H9 (cell line): ENCODE measurements around the gene ARHGEF10L. TPM values are rescaled to one million over a fixed set of nuclear protein-coding genes. Genes with fewer than 3 reads are reported as not detected.

Experiments
- DNase-seq: peaks from one replicate; pipeline ENCODE4 v3.0.0-alpha.2; 2017
- H2AFZ ChIP-seq: one replicate; pipeline ENCODE4 v1.6.1; 2013; ENCODE audit warnings: mild to moderate bottlenecking, low read length, control low read depth, moderate library complexity
- H2AK5ac ChIP-seq: 2 replicates; pipeline ENCODE4 v1.6.1; 2013; ENCODE audit warnings: low read length, control low read depth, mixed read lengths; ENCODE audit not compliant: insufficient read length
- H2BK120ac ChIP-seq: one replicate; pipeline ENCODE4 v1.6.1; 2013; ENCODE audit warnings: low read depth, mild to moderate bottlenecking, low read length, control low read depth, inconsistent platforms; ENCODE audit not compliant: poor library complexity, severe bottlenecking
- H2BK12ac ChIP-seq: 2 replicates; pipeline ENCODE4 v1.6.1; 2013; ENCODE audit warnings: low read length, control low read depth, mixed read lengths, low read depth; ENCODE audit not compliant: insufficient read length
- H2BK15ac ChIP-seq: 2 replicates; pipeline ENCODE4 v1.6.1; 2013; ENCODE audit warnings: low read depth, low read length, control low read depth
- H2BK20ac ChIP-seq: one replicate; pipeline ENCODE4 v1.6.1; 2013; ENCODE audit warnings: low read depth, mild to moderate bottlenecking, low read length, control low read depth, inconsistent platforms; ENCODE audit not compliant: poor library complexity, severe bottlenecking
- H2BK5ac ChIP-seq: 2 replicates; pipeline ENCODE4 v1.6.1; 2013; ENCODE audit warnings: low read length, control low read depth, mixed read lengths; ENCODE audit not compliant: insufficient read length
- H3K14ac ChIP-seq: 2 replicates; pipeline ENCODE4 v1.6.1; 2013; ENCODE audit warnings: low read length, control low read depth; ENCODE audit not compliant: insufficient read depth
- H3K18ac ChIP-seq: 2 replicates; pipeline ENCODE4 v1.6.1; 2013; ENCODE audit warnings: low read depth, mild to moderate bottlenecking, mixed read lengths, low read length, control low read depth; ENCODE audit not compliant: insufficient read length
- H3K23ac ChIP-seq: 2 replicates; pipeline ENCODE4 v1.6.1; 2013; ENCODE audit warnings: low read length, control low read depth, mixed read lengths, low read depth; ENCODE audit not compliant: insufficient read length
- H3K23me2 ChIP-seq: 2 replicates; pipeline ENCODE4 v1.6.1; 2013; ENCODE audit warnings: low read depth, mild to moderate bottlenecking, mixed read lengths, low read length, control low read depth; ENCODE audit not compliant: insufficient read length, poor library complexity, severe bottlenecking
- H3K27ac ChIP-seq: 2 replicates; pipeline ENCODE4 v1.5.1; 2013; ENCODE audit warnings: low read length, control low read depth, mixed read lengths, low read depth; ENCODE audit not compliant: insufficient read length
- H3K27me3 ChIP-seq: 2 replicates; pipeline ENCODE4 v1.6.1; 2013; ENCODE audit warnings: low read length, control low read depth, inconsistent platforms; ENCODE audit not compliant: insufficient read depth
- H3K4ac ChIP-seq: 2 replicates; pipeline ENCODE4 v1.6.1; 2013; ENCODE audit warnings: low read depth, mild to moderate bottlenecking, control low read depth, inconsistent platforms, low read length, moderate library complexity
- H3K4me1 ChIP-seq: 2 replicates; pipeline ENCODE4 v1.6.1; 2013; ENCODE audit warnings: low read length, control low read depth, inconsistent platforms; ENCODE audit not compliant: insufficient read depth
- H3K4me2 ChIP-seq: 2 replicates; pipeline ENCODE4 v1.6.1; 2013; ENCODE audit warnings: low read length, control low read depth, mixed read lengths; ENCODE audit not compliant: insufficient read length, insufficient read depth
- H3K56ac ChIP-seq: 2 replicates; pipeline ENCODE4 v1.6.1; 2013; ENCODE audit warnings: low read depth, mild to moderate bottlenecking, mixed read lengths, low read length, control low read depth; ENCODE audit not compliant: insufficient read length
- H3K79me1 ChIP-seq: 2 replicates; pipeline ENCODE4 v1.6.1; 2013; ENCODE audit warnings: low read depth, mild to moderate bottlenecking, moderate library complexity, low read length, control low read depth, inconsistent platforms; ENCODE audit not compliant: insufficient read depth, poor library complexity, severe bottlenecking
- H3K79me2 ChIP-seq: 2 replicates; pipeline ENCODE4 v1.6.1; 2013; ENCODE audit warnings: low read length, control low read depth, inconsistent platforms; ENCODE audit not compliant: insufficient read depth
- H3K9ac ChIP-seq: 2 replicates; pipeline ENCODE4 v1.6.1; 2013; ENCODE audit warnings: low read length, control low read depth, mixed read lengths; ENCODE audit not compliant: insufficient read length; ENCODE audit errors: extremely low read depth
- H3K9me3 ChIP-seq: one replicate; pipeline ENCODE4 v1.6.1; 2013; ENCODE audit warnings: low read depth, low read length, inconsistent platforms; ENCODE audit not compliant: control insufficient read depth
- H3T11ph ChIP-seq: one replicate; pipeline ENCODE4 v1.6.1; 2013; ENCODE audit warnings: mild to moderate bottlenecking, low read length, control low read depth, inconsistent platforms
- H4K20me1 ChIP-seq: one replicate; pipeline ENCODE4 v1.6.1; 2013; ENCODE audit not compliant: control insufficient read depth, insufficient read length, insufficient read depth
- H4K5ac ChIP-seq: 2 replicates; pipeline ENCODE4 v1.6.1; 2013; ENCODE audit warnings: low read depth, mild to moderate bottlenecking, mixed read lengths, low read length, control low read depth; ENCODE audit not compliant: insufficient read length
- H4K8ac ChIP-seq: replicated peaks from 2 replicates; pipeline ENCODE4 v1.6.1; 2013; ENCODE audit warnings: low read length, control low read depth, mixed read lengths, low read depth; ENCODE audit not compliant: insufficient read length
- H4K91ac ChIP-seq: 2 replicates; pipeline ENCODE4 v1.6.1; 2013; ENCODE audit warnings: low read depth, mild to moderate bottlenecking, moderate library complexity, mixed read lengths, low read length, control low read depth; ENCODE audit not compliant: insufficient read length
- H3K27ac Mint-ChIP-seq, 3 experiments: 2 replicates in 2 of 3; 3 replicates in 1 of 3; pipeline ENCODE4 v1.8.0; 2020 to 2021; ENCODE audit warnings: mixed read lengths in 3 of 3, mild to moderate bottlenecking in 1 of 3, moderate library complexity in 1 of 3
- H3K27me3 Mint-ChIP-seq: 2 replicates; pipeline ENCODE4 v1.8.0; 2021; ENCODE audit warnings: low read depth, mild to moderate bottlenecking, moderate library complexity, mixed read lengths
- H3K36me3 Mint-ChIP-seq, 3 experiments: 2 replicates in 2 of 3; 3 replicates in 1 of 3; pipeline ENCODE4 v1.8.0; 2020 to 2021; ENCODE audit warnings: low read depth in 3 of 3, mixed read lengths in 3 of 3; ENCODE audit not compliant: insufficient read depth in 1 of 3
- H3K4me1 Mint-ChIP-seq, 2 experiments: 2 replicates each; pipeline ENCODE4 v1.8.0; 2020; ENCODE audit warnings: mixed read lengths in 2 of 2
- H3K4me3 Mint-ChIP-seq, 2 experiments: 2 replicates in 1 of 2; 3 replicates in 1 of 2; pipeline ENCODE4 v1.8.0; 2020 to 2021; ENCODE audit warnings: mild to moderate bottlenecking in 2 of 2, mixed read lengths in 2 of 2, moderate library complexity in 1 of 2
- H3K9me3 Mint-ChIP-seq, 2 experiments: 2 replicates in 1 of 2; 3 replicates in 1 of 2; pipeline ENCODE4 v1.8.0; 2020; ENCODE audit warnings: mild to moderate bottlenecking in 2 of 2, mixed read lengths in 2 of 2, moderate library complexity in 1 of 2
- CTCF ChIP-seq: fragments of 200-600 bp; sonication (generic); conservative IDR thresholded peaks from 3 replicates; pipeline ENCODE4 v1.8.0; 2021; ENCODE audit warnings: antibody characterized with exemption, mild to moderate bottlenecking
- WGBS: extraction: QIAGEN DNeasy Blood & Tissue Kit; methylation state at CpG from one replicate; pipeline ENCODE4 v1.1.7; 2013; ENCODE audit warnings: missing lambda C conversion rate, low lambda C conversion rate, mixed read lengths; ENCODE audit not compliant: insufficient read length; ENCODE audit errors: extremely low coverage; 5-methylcytosine and 5-hydroxymethylcytosine counted together
- total RNA-seq: library from RNA; stranded (reverse); gene quantifications from 2 replicates; pipeline ENCODE4 v1.2.1, GENCODE V29; 2021

The ARHGEF10L gene
- total RNA-seq, 1 experiment from 2014 or later = 20.2 TPM

GRCh38 chr1:17542645-17543044, 3.1 kb downstream of the ARHGEF10L start:
- Histone ChIP-seq H4K91ac (no peak overlapping the region), H2BK20ac (no peak overlapping the region), H2BK5ac (no peak overlapping the region), H3K9ac (no peak overlapping the region), H2AK5ac (no peak overlapping the region), H2BK12ac (no peak overlapping the region), H3K4me2 (no peak overlapping the region), H2AFZ (no peak overlapping the region), H4K5ac (no peak overlapping the region), H2BK120ac (no peak overlapping the region), H2BK15ac (0 out of 2 replicates have a peak overlapping the region, but pooled peaks have one; percentile 13), H3K23me2 (peaks cover 11% of the 10 kb centered on the region), H3K4ac (no peak overlapping the region), H3K79me1 (no peaks in the 10 kb centered on the region), H3K27me3 (no peaks in the 10 kb centered on the region), H4K8ac (no peak overlapping the region), H3K27ac (no peak overlapping the region), H3K23ac (no peak overlapping the region), H3K14ac (no peak overlapping the region), H3K18ac (no peak overlapping the region), H3K79me2 (peaks cover 22% of the 10 kb centered on the region; the same call in 1 of the 2 replicates), H4K20me1 (no peaks in the 10 kb centered on the region), H3K4me1 (peaks cover 15% of the 10 kb centered on the region; the same call in 1 of the 2 replicates), H3T11ph (no peak overlapping the region), H3K56ac (no peak overlapping the region), H3K9me3 (no peaks in the 10 kb centered on the region)
- H3K9me3 Mint-ChIP-seq = peaks cover 0 to 2% of the 10 kb centered on the region in 2 experiments; a peak in 1 of 5 replicates
- WGBS = no CpG with 5 or more reads among the region's 7 CpGs
- no peak for DNase-seq
- no peak for TF ChIP-seq CTCF
- peaks cover 5% of the 10 kb centered on the region in 3 experiments for H3K36me3 Mint-ChIP-seq
- H3K4me3 Mint-ChIP-seq = no peak overlapping the region
- peaks cover 55 to 63% of the 10 kb centered on the region in 2 experiments for H3K4me1 Mint-ChIP-seq
- peak overlapping the region in 1 of 3 experiments; percentile 36; a peak in 1 of 7 replicates for H3K27ac Mint-ChIP-seq
- H3K27me3 Mint-ChIP-seq = no peaks in the 10 kb centered on the region
